ENCODE measurements around the gene PGLYRP3. TPM values are rescaled to one million over a fixed set of nuclear protein-coding genes. Genes with fewer than 3 reads are reported as not detected.

Gene PGLYRP3
- total and polyA plus RNA-seq, 9 of the 15 experiments (the other 6 are each of a cell fraction or from before 2014, with no cell fraction given) = not detected

- TF ChIP-seq CBX2 (IDR thresholded peaks at IDR 0.05; ENCODE audit: insufficient read depth, low read length, poor library complexity, severe bottlenecking) (no peak), IFI16 (CRISPR knock-in tag; IDR thresholded peaks at IDR 0.05) (no peak), TRIM24 (IDR thresholded peaks at IDR 0.05) (no peak), JUND (IDR thresholded peaks at IDR 0.05; ENCODE audit: borderline replicate concordance, low read depth, low read length) (no peak), JUND (tag; IDR thresholded peaks at IDR 0.05; ENCODE audit: borderline replicate concordance, low read depth, low read length) (no peak), CTBP1 (IDR thresholded peaks at IDR 0.05; ENCODE audit: borderline replicate concordance) (peak; percentile 59; the same call in 1 of the 2 replicates), E2F5 (CRISPR knock-in tag; IDR thresholded peaks at IDR 0.05) (no peak), ETV1 (tag; conservative IDR thresholded peaks at IDR 0.05; ENCODE audit: low read depth) (no peak), ZNF444 (CRISPR knock-in tag; IDR thresholded peaks at IDR 0.05) (no peak)
- TF ChIP-seq, protein P1, sequence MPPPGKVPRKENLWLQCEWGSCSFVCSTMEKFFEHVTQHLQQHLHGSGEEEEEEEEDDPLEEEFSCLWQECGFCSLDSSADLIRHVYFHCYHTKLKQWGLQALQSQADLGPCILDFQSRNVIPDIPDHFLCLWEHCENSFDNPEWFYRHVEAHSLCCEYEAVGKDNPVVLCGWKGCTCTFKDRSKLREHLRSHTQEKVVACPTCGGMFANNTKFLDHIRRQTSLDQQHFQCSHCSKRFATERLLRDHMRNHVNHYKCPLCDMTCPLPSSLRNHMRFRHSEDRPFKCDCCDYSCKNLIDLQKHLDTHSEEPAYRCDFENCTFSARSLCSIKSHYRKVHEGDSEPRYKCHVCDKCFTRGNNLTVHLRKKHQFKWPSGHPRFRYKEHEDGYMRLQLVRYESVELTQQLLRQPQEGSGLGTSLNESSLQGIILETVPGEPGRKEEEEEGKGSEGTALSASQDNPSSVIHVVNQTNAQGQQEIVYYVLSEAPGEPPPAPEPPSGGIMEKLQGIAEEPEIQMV (tag; conservative IDR thresholded peaks at IDR 0.05; ENCODE audit: low read depth) = no peak
- TF ChIP-seq, protein P2, sequence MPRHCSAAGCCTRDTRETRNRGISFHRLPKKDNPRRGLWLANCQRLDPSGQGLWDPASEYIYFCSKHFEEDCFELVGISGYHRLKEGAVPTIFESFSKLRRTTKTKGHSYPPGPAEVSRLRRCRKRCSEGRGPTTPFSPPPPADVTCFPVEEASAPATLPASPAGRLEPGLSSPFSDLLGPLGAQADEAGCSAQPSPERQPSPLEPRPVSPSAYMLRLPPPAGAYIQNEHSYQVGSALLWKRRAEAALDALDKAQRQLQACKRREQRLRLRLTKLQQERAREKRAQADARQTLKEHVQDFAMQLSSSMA (CRISPR knock-in tag; IDR thresholded peaks at IDR 0.05) = no peak
Measured at GRCh38 chr1:153312570-153313186, at the start of gene PGLYRP3 (continued).

All from K562 (cell line).